Cerebellar nuclear complex (tissue), 1 donor: ENCODE measurements around the gene IFFO2.
"Not testable (repeated sequence)": the region's sequence is repeated elsewhere in the genome, so short reads cannot be mapped to it uniquely, and the experiment has no call there.

ENCODE experiments used
- DNase-seq, 2 experiments: peaks; one replicate each; lab custom pipeline; 2025; lab: John Stamatoyannopoulos, UW

Gene IFFO2

DNA sequence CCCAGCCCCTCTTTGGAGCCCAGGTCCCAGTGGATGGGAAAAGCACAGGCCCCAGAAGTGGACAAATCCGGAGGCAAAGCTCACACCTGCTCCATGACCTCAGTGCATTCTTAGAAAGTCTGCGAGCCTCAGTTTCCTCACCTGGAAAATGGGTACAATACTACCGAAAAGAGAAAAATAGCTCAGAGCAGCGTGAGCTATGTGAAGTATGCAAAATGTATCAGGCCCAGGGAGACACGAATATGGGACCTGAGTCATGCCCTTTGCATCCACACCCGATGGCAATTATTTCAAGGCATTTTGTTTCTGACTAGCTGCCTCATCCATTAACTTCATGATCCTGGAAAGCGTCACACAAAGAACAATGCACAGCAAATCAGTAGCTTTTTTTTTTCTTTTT lies 63.4 kb downstream of the IFFO2 start:
- DNase-seq = no peak

GRCh38 chr1:18891858-18892257 lies 64.6 kb downstream of the IFFO2 start:
- not testable (repeated sequence) for DNase-seq

GRCh38 chr1:18891426-18891780 lies 65.1 kb downstream of the IFFO2 start:
- no peak for DNase-seq

DNA sequence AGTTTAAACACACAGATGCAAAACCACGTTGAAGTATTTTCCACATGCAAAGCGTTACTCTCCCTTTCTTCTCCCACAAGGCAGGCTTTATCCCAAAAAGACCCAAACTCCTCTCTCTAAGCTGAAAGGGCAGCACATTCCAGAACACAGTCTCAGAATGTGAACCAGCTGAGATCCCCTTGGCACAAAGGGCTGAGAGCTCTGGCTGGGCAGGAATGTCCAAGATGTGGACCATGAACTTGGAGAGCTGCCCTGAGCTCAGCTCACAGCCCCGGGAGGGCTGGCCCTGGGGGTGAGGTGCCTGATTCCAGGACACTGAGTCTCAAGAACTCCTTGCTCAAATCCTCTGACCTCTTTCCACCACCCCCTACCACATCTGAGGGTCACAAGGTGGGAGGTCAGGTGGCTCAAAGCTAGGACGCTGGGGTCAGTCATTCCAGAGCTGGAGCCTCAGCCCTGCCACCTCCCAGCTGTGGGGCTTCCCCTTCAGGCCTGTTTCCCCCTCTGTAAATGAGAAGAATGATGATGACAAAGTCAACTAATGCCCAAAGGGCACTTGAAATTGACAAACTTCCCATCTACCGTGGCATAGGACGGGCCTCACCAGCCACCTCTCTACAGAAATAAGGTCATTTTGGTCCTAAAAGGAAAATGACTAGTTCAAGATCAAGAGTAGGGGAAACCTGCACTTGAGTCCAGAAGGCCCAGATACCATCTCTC lies 65.6 kb downstream of the IFFO2 start:
- DNase-seq = no peak

DNA sequence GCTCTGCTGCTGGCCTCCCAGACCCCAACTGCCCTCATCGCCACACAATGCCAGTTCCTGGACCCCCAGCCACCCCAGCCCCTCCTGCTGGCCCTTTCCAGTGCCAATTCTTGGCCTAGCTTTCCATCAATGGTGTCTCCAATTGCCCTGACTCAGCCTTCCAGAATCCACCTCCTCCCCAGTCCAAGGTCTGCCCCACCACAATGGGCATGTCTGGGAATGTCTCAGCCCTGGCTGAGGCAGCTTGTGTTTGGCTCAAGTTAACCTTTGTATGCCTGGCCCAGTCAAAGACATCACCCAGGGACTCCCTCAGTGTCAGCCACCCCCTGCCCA lies 70.5 kb downstream of the IFFO2 start:
- DNase-seq = no peak

DNA sequence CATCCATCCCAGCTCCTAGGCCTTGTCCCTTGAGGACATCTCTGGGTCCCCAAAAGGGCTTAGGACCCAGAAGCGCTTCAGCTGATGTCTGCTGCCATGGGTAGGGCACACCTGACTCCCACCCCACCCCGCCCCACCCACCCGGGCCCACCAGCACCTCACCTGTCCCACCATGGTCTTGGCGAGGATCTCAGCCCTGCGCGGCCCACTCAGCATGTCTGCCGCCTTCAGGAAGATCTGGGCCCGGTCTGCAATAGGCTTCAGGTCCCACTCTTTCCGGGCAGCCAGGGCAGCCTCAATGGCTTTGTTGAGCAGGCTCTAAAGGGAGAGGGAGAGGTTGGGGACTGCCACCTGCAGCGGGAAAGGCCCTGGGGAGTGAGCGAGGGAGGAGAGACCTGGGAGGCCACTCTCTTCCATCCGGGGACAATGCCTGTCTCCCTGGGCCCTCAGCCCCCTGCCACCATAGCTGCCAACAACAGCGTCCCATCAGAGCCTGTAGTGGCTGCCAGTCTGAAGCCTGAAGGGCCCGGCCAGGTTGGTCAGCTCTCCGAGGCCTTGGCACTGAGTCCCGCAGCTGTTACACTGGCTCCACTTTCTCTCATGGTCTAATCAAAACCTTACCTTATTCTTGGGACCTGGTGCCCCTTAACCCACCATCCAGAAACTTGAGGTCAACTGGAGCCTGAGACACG lies 71.0 kb downstream of the IFFO2 start:
- DNase-seq = no peak

DNA sequence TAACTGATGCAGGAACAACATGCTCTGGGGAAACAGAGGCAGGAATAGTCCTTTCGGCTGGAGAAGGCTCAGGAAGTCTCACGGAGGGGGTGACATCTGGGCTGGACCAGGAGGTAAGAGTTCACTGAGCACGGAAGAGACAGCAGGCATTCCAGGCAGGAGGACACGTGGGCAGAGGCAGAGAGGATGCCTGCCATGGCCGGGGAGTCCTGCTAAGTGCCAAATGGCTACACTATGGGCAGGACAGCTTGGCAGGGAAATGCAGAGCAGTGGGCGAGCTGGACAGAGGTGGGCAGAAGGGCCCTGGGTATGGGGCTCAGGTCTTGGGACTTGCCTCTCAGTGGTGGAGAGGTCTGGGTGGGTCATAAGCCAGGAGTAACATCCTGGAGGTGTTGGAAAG lies 71.7 kb downstream of the IFFO2 start:
- no peak for DNase-seq

DNA sequence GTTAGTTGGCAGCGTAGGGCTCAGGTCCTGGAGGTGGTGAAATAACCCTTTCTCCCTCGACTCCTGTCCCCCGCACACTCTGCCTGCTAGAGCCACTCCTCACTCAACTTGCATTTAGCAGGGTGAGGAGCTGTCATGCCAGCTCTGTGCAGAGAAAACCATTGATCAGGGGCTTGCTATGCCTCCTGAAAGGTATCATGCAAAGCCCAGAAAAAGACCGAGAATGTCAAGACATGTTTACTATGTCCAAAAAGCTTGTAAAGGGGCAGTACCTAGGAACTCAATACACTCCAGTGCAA lies 72.1 kb downstream of the IFFO2 start:
- no peak for DNase-seq

DNA sequence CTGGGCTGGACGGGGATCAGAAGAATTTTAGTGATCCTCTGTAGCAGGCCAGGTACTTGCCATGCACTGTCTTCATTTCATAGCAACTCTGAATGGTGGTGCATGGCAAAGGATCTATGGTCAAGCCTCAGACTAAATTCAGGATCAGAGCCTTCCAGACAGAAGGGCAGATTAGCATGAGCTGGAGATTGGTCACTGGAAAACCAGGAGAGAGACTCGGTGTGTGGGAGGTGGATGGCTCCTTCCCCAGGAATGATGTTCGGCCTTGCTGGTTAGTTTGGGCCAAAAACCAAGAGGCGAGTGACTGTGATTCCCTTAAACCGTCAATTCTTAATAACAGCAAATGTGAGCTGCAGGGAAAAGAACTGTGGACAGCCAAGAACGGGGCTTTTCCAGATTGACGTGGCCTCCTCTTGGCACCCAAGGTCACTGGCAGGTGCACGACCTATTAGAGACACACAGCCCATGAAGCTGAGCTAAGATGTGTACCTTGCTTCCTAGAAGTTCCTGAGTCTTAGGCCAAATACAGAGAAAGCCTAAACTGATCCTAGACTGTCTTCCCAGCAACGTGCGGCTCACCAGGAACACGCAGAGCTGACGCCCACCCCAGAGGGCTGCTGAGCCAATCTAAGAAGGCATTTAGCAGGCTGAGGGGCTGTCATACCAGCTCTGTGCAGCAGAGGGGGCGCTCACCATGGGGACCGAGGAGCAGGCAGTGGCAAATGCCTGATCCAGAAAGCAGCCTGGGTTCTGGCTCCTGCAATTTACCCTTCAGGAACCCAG lies 72.6 kb downstream of the IFFO2 start:
- peak in 1 of 2 experiments; percentile 69 for DNase-seq

GRCh38 chr1:18883079-18883478 lies 73.4 kb downstream of the IFFO2 start:
- DNase-seq = no peak

DNA sequence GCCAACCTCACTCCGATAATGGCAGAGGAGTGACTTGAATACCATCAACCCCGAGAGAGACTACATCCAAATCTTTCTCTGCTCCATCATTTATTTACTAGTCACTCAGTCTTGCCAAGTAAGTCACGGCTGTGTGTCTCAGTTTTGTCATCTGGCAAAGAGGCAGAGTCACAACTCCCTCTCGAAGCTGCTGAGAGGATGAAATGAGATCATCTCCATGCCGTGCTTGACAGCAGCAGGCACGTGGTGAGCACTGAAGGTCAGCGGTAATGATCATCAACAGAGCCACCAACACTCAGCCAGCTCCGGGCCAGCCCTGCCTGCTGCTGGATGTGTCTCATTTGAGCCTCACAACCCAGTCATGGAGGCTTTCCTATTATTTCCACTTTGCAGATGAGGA lies 74.0 kb downstream of the IFFO2 start:
- DNase-seq = no peak

DNA sequence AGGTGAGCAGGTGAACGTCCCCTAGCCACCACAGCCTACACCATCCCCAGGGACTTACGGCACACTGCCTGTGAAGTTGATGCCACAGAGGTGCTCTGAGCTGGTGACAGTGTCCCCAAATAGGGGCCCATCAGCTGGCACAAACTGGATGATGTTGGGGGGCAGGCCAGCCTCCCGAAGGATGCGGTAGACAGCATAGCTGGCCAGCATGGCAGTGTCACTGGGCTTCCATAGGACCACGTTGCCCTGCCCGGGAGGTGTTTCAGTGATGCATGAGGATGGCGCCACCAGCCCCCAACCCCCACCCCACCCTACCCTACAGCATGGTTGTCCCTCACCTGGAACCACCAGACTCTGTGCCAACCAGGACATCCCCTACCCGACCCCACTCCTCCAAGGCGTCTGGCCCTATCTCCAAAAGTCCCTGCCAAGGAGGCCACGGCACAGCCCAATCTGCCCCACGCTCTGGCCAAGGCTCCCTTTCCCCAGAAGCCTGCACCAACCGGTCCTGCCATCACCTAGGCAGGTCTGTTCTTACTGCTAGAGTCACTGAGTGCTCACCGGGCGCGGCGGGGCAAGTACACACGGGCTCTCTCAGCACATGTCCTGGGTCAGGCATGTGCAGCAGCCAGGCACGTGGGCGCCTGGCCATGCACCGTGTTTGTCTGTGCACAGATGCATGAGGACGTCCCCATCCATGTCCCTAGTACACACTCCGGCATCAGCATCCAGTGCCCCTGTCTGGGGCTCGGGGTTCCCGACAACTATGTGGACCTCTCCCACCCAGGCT lies 74.6 kb downstream of the IFFO2 start:
- DNase-seq = no peak

DNA sequence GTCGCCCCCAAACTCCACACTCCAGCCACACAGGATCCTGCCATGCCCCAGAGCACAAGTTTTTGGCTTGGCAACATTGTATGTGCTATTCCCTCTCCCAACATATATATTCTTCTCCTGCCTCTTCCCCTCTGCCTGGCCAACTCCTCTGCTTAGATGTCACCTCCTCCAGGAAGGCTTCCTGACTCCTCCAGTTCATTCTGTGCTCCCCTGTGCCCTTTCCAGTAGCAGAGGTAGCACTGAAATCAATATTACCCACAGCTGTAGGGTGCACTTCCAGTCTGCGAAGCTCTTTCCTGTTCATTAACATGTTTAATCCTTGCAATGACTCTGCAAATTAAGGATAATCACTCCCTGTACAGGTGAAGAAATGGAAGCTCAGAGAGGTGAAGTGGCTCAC lies 75.3 kb downstream of the IFFO2 start:
- DNase-seq = no peak

DNA sequence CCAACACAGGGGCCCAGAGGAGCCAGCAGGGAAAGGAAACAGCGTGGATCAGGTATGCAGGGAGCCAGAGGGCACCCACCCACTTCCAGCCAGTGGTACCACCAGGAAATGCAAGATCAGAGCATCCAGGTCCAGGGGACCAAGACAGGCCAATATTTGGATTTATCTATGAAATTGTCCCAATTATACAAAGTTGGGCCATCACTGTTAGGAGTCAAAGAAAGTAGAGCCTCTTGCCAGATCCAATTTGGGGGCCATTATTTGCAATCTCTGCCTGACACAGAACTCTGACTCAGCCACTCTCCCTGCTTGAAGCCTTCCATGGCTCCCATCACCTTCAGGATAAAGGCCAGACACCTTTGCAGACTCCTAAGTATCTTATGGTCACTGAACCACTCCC lies 75.9 kb downstream of the IFFO2 start:
- DNase-seq = no peak

DNA sequence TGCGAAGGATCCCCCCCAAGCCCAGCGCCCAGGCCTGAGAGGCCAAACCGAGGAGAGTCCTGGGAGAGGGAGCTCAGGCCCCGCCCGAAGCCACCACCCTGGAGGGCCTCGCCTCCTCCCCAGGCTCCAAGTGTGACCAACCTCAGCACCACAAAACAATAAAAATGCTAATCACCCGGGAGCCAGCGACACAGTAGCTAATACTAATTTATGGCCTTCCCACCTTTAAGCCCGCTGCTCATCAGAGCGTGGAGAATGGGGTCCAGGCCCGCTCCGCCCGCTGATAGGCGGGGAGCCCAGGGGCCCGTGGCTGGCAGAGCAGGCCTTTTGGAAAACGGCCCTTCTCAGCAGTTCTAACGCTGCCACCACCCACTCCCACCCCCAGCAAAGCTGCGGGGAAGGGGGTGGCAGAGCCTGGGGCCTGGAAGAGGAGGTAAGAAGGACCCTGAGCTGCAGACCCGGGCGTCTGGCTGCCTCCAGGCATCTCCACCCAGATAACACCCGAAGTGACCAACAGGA lies 76.6 kb downstream of the IFFO2 start:
- no peak for DNase-seq

GRCh38 chr1:18879215-18879790 lies 77.2 kb downstream of the IFFO2 start:
- DNase-seq = no peak

- DNase-seq = no peak
Measured at GRCh38 chr1:18878538-18879214, 77.8 kb downstream of the IFFO2 start.

DNA sequence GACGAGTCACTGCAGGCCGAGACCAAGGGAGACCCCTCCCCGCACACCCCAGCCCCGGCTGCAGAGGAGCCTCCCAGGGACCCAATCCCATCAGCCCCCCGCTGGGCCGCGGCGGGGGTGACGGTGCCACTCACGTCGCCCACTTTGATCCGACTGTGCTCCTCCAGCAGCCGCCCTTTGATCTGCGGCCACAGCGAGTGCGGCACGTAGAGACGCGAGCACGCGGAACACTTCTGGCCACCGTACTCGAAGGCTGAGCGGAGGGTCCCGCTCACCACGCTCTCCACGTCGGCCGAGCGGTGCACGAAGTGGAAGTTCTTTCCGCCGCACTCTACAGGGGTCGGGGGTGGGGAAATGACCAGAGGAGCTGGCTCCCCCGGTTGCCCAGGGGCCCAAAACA lies 79.2 kb downstream of the IFFO2 start:
- no peak for DNase-seq

- DNase-seq = no peak
Measured at GRCh38 chr1:18876210-18876609, 80.3 kb downstream of the IFFO2 start.

- DNase-seq = no peak
Measured at GRCh38 chr1:18875796-18876128, 80.7 kb downstream of the IFFO2 start.

- peak in 1 of 2 experiments; percentile 5 for DNase-seq
Measured at GRCh38 chr1:18875107-18875795, 81.2 kb downstream of the IFFO2 start.
